IgD-negative memory B cell (primary cell): ENCODE measurements around the gene GGCT. TPM values are rescaled to one million over a fixed set of nuclear protein-coding genes. Genes with fewer than 3 reads are reported as not detected.
A peak's percentile ranks its signal among the peaks of the same experiment; 100 is the strongest.

ENCODE experiments used
- H3K27ac Mint-ChIP-seq, 3 donors: one replicate each; pipeline ENCODE4 v1.8.0; 2020 to 2022; ENCODE audit warnings: mild to moderate bottlenecking in 3 of 3, mixed read lengths in 3 of 3, moderate library complexity in 1 of 3
- H3K27me3 Mint-ChIP-seq: one replicate; pipeline ENCODE4 v1.8.0; 2021; ENCODE audit warnings: mixed read lengths
- H3K36me3 Mint-ChIP-seq: one replicate; pipeline ENCODE4 v1.8.0; 2020; ENCODE audit warnings: mild to moderate bottlenecking, mixed read lengths
- H3K4me1 Mint-ChIP-seq, 3 donors: one replicate each; pipeline ENCODE4 v1.8.0; 2020 to 2022; ENCODE audit warnings: mixed read lengths in 3 of 3, mild to moderate bottlenecking in 1 of 3
- H3K4me3 Mint-ChIP-seq, 4 donors: one replicate each; pipeline ENCODE4 v1.8.0; 2020 to 2022; ENCODE audit warnings: mild to moderate bottlenecking in 4 of 4, mixed read lengths in 4 of 4, moderate library complexity in 3 of 4
- H3K9me3 Mint-ChIP-seq, 3 donors: one replicate each; pipeline ENCODE4 v1.8.0; 2020 to 2021; ENCODE audit warnings: mixed read lengths in 3 of 3, mild to moderate bottlenecking in 1 of 3
- polyA plus RNA-seq: library from polyadenylated mRNA; unstranded; fragments of 300-500 nt; fragmentation: Illumina TruSeq; gene quantifications from one replicate; pipeline ENCODE4 v1.2.3, GENCODE V29; 2021

GGCT gene
- polyA plus RNA-seq, 1 donor from 2014 or later = 25.4 TPM

DNA sequence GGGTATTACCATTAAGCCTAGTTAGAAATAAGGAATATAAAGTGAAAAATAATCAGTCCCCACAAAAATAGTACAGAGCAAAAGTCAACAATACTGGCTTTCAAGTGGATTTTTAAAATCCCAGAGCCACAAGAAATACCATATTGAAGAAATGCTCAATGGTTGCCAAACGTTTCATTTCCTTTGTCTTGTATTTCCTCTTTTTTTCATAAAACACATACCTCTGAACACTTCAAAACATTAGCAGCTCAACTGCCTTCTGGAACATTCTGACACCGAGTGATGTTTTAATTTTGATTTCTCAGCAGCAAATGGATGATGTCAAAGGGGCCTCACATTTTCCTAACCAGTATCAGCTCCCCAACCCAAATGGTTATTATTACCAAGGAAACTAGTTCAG, 36.6 kb downstream of the GGCT start:
- peaks cover 53 to 67% (median 57%) of the 10 kb centered on the region in 3 donors for H3K4me1 Mint-ChIP-seq
- H3K9me3 Mint-ChIP-seq = no peaks in the 10 kb centered on the region
- peak overlapping the region in 2 of 4 donors; percentile 45 to 55 for H3K4me3 Mint-ChIP-seq
- no peaks in the 10 kb centered on the region for H3K27me3 Mint-ChIP-seq
- peaks cover 5% of the 10 kb centered on the region for H3K36me3 Mint-ChIP-seq
- peak overlapping the region; percentile 2 to 14 (median 3) for H3K27ac Mint-ChIP-seq

DNA sequence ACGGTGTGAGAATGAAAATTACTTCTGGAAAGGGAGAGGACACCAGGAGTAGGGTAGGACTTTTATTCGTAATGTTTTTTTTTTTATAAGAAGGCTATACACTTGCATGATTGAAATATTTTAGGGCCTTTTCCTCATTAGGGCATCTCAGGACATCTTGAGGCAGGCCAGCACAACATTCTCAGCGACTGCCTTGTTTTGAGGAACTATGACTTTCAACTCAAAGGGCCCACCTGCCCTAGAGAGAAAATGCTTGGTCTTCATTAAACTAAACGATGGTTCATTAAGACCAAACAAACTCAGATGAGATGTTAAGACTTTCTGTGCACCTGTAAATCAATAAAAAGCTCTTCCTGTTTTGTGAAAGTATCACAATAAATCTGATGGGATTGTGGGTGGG, 37.4 kb downstream of the GGCT start:
- peak overlapping the region; percentile 5 to 83 (median 40) for H3K27ac Mint-ChIP-seq
- peak overlapping the region in 2 of 4 donors; percentile 21 to 56 for H3K4me3 Mint-ChIP-seq
- peaks cover 56 to 69% (median 59%) of the 10 kb centered on the region in 3 donors for H3K4me1 Mint-ChIP-seq
- no peaks in the 10 kb centered on the region for H3K9me3 Mint-ChIP-seq
- H3K36me3 Mint-ChIP-seq = peaks cover 5% of the 10 kb centered on the region
- no peaks in the 10 kb centered on the region for H3K27me3 Mint-ChIP-seq

DNA sequence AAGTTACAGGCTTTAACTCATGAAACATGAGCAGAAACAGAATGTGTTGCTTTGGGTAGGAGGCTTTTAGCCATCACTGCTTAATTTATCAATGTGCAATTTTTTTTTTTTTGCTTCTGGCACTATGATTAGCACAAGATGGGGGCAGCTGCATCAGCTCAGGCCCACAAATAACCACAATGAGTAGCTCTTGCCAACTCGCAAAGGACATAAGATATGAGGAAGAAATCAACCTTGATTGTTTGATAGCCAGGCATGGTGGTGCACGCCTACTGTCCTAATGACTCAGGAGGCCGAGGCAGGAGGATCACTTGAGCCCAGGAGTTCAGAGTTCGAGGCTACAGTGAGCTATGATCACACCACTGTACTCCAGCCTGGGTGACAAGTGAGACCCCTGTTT, 38.4 kb downstream of the GGCT start:
- Mint-ChIP-seq H3K4me1 (peaks cover 53 to 70% (median 55%) of the 10 kb centered on the region in 3 donors), H3K36me3 (peaks cover 5% of the 10 kb centered on the region), H3K9me3 (no peaks in the 10 kb centered on the region), H3K27me3 (no peaks in the 10 kb centered on the region), H3K4me3 (no peak overlapping the region), H3K27ac (peak overlapping the region in 1 of 3 donors; percentile 68)

DNA sequence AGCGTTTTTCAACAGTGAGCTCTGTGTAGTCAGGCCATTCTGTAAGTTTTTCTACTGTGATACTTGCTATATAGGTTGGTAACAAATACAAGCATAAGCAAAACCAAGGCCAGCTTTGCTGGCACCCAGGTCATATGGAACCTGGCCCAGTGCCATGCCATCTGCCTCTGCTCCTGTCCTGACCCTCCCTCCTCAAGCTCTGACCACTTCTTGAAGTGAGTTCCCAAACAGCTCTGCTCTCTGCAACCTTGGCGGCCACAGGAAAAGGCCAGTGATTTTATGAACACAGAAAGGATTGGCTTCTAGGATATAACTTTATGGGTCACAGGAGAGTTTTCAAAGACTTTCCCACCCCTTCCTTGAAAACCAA, 38.8 kb downstream of the GGCT start:
- peaks cover 53 to 66% (median 55%) of the 10 kb centered on the region in 3 donors for H3K4me1 Mint-ChIP-seq
- peak overlapping the region in 1 of 3 donors; percentile 68 for H3K27ac Mint-ChIP-seq

DNA sequence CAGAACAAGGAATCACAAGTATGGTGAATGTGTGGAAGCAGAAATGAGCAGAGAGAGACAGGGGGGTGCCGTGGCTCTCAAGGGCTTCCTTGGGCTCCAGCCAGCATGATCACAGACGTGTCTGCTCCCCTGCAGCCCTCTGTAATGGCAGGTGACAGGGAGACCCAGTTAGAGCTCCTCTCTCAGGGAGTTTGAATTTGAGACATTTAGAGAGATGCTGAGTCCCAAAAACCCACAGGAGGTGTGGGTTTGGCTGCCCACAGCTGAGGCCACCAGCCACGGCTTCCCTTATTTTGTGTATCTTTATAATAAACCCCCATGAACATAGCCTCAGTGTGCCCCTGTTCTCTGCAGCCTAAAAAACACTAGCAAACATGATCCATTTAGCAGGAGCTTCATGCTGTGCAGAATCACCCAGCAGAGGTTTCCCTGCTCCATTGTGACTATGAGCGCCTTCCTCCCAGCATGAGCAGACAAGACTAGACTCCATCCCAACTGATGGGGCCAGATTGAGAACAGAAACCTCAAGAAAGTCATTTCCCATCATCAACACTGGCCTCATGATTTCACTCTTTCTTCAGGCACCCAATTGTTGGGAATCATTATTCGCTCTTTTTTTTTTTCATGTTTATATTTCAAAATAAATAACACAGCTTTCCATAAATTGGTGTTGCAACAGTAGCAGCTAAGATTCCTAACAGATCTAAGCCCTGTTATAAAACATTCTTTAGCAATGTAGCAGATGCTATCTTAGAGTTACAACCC, 39.4 kb downstream of the GGCT start:
- Mint-ChIP-seq H3K36me3 (peaks cover 2% of the 10 kb centered on the region), H3K27ac (no peak overlapping the region), H3K4me1 (peaks cover 54 to 60% (median 55%) of the 10 kb centered on the region in 3 donors), H3K4me3 (peak overlapping the region in 1 of 4 donors; percentile 23), H3K9me3 (no peaks in the 10 kb centered on the region), H3K27me3 (no peaks in the 10 kb centered on the region)

More for the DNA sequence above, 38.8 kb downstream of the GGCT start:
- Mint-ChIP-seq H3K9me3 (no peaks in the 10 kb centered on the region), H3K36me3 (peaks cover 2% of the 10 kb centered on the region), H3K4me3 (no peak overlapping the region), H3K27me3 (no peaks in the 10 kb centered on the region)

DNA sequence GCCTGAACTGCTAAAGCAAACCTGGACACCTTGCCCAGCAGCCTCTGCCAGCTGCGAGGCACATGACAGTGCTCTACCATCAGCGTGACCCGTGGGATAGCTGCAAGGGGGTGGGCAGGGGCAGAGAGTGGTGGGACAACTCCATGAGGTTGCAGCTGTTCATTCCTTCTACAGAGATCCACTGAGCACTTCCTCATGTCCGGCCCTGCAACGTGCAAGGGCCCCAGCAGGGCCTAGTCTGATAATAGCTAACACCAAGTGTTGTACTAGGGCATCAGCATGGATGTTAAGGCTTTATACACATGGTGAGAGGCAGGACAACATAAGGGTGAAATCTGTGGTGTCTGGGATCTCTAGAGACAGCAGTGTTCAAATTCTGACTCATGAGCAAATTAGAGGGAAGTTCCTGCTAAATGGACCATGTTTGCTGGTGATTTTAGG, 40.4 kb downstream of the GGCT start:
- H3K4me1 Mint-ChIP-seq = peaks cover 52 to 59% (median 55%) of the 10 kb centered on the region in 3 donors
- H3K27ac Mint-ChIP-seq = no peak overlapping the region
- peaks cover under 1% of the 10 kb centered on the region for H3K36me3 Mint-ChIP-seq
- H3K9me3 Mint-ChIP-seq = no peaks in the 10 kb centered on the region
- H3K27me3 Mint-ChIP-seq = no peaks in the 10 kb centered on the region
- H3K4me3 Mint-ChIP-seq = peak overlapping the region in 3 of 4 donors; percentile 41 to 75 (median 69)

DNA sequence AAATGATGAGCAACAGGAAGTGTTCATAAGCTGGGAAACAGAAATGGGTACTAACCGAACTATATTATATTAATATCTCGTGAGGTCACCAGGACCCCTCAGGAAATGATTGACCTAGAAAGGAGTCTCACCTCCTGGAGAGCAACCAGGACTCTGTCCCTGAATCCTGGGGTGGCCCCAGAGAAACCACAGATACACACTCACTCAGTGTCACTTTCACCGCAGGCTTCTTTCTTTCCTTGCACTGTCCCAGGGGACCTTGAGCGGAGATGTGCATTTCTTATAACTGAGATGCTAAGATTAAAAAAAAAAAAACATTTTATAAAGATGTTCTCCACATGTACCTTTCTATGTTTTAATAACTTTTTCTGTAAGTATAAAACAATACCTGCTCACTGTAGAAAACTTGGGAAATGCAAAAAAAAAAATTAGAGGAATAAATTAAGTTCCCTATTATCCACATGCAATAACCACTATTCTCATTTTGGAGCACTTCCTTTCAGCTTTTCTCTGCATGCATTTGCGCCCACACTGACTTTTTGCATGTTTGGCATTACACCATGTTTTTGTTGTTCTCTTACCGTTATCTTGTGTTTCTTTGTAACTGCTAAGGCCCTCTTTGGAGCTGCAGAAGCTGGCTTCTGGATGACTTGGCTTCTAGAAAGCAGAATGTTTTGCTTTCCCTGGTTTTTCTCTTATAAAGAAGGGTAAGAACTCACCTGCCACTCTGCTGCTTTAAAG, 41.1 kb downstream of the GGCT start:
- no peaks in the 10 kb centered on the region for H3K9me3 Mint-ChIP-seq
- peak overlapping the region in 1 of 3 donors; percentile 36 for H3K27ac Mint-ChIP-seq

DNA sequence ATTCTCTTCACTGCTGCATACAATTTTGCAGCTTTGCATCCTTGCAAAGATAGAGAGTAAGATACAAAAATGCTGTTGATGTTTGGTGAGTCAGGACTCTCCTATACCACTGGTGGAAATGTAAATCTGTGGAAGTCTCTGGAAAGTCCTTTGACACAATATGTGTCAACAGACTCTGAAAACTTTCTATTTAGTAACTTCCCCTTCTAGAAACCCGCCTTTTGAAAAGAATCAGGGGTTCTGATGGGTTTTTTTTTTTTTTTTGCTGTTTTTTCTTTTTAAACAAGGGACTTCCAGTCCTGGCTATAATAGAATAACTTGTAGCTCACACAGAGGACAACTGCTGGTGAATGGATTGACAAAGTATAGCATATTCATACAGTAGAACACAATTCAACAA, 42.5 kb downstream of the GGCT start:
- H3K27me3 Mint-ChIP-seq = no peaks in the 10 kb centered on the region
- H3K4me3 Mint-ChIP-seq = peak overlapping the region in 1 of 4 donors; percentile 41
- peak overlapping the region in 1 of 3 donors; percentile 50 for H3K27ac Mint-ChIP-seq
- H3K36me3 Mint-ChIP-seq = no peaks in the 10 kb centered on the region
- H3K4me1 Mint-ChIP-seq = peaks cover 37 to 48% (median 38%) of the 10 kb centered on the region in 3 donors
- no peaks in the 10 kb centered on the region for H3K9me3 Mint-ChIP-seq

More for the DNA sequence above, 41.1 kb downstream of the GGCT start:
- peak overlapping the region in 3 of 4 donors; percentile 41 to 75 (median 58) for H3K4me3 Mint-ChIP-seq
- H3K4me1 Mint-ChIP-seq = peaks cover 48 to 59% (median 51%) of the 10 kb centered on the region in 3 donors
- no peaks in the 10 kb centered on the region for H3K36me3 Mint-ChIP-seq
- no peaks in the 10 kb centered on the region for H3K27me3 Mint-ChIP-seq

DNA sequence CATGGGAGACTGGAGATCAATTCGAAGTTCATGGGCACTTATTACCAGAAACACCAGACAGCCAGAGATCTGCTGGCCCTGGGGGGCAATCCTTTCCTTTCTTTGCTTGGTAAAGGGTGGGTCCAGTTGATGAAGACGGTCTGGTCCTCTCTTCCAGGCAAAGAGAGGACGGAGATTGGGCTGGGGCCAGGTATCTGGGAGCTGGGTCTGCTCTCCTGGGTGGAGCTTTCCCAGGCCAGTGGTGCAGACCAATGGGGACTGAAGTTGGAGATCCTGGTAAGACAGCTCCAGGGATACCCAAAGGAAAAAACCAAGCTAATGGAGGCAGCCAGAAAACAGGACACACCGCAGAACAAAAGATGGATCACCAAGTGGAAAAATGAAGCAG, 44.4 kb downstream of the GGCT start:
- no peaks in the 10 kb centered on the region for H3K9me3 Mint-ChIP-seq
- no peaks in the 10 kb centered on the region for H3K36me3 Mint-ChIP-seq
- H3K27ac Mint-ChIP-seq = no peak overlapping the region
- peaks cover 27 to 30% (median 28%) of the 10 kb centered on the region in 3 donors for H3K4me1 Mint-ChIP-seq
- no peaks in the 10 kb centered on the region for H3K27me3 Mint-ChIP-seq
- H3K4me3 Mint-ChIP-seq = no peak overlapping the region

DNA sequence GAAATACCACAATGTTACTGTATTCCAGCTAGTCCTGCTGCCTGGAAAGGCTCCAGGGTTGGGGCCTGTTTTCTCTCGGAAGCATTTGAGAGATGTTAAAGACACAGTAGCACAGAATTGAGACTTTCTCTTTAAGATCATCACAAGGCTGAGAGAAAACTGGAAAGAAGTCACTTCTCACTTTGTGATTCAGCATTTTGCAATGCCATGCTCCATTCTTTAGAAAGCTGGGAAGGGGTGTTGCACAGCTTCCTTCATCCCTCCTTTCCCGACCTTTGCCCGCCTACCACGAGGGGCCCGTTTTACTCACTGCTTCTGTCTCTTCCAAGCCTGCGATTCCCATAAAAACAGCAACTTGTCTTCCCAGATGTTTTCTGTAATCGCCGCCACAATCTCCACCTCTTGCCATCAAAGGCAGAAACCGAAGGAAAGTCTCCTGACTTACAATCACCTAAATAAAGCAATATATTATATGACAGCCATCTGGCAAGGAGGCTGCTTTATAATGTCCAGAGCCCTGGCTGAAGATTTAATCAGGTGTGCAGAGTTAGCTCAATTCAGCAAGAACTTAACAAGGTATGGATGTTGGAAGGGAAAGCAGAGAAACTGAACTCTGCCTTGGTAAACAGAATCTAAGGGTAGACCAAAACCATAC, 44.9 kb downstream of the GGCT start:
- no peaks in the 10 kb centered on the region for H3K27me3 Mint-ChIP-seq
- H3K4me3 Mint-ChIP-seq = no peak overlapping the region
- H3K9me3 Mint-ChIP-seq = no peaks in the 10 kb centered on the region
- no peaks in the 10 kb centered on the region for H3K36me3 Mint-ChIP-seq
- peaks cover 22 to 28% (median 24%) of the 10 kb centered on the region in 3 donors for H3K4me1 Mint-ChIP-seq
- H3K27ac Mint-ChIP-seq = no peak overlapping the region

DNA sequence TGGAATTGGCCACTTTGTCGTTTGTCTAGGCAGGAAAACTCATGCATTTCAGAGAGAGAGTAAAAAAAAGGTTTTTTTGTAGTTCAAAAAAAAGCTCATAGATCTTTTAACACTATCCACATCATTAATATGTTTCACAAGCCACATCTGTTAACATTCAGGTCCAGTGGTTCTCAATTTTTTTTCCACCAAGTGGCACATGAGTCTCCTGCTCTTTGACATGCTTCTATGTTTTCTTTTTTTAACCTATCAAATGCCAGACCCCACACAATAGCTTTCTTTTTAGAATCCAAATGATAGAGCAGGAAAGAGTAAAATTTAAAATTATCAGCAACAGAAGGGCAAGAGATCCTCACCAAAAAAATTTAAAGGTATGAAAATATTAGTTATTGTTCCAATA, 46.3 kb downstream of the GGCT start:
- Mint-ChIP-seq H3K4me1 (peaks cover 11 to 14% (median 11%) of the 10 kb centered on the region in 3 donors), H3K27ac (no peak overlapping the region), H3K4me3 (no peak overlapping the region), H3K36me3 (no peaks in the 10 kb centered on the region), H3K27me3 (no peaks in the 10 kb centered on the region), H3K9me3 (no peaks in the 10 kb centered on the region)

DNA sequence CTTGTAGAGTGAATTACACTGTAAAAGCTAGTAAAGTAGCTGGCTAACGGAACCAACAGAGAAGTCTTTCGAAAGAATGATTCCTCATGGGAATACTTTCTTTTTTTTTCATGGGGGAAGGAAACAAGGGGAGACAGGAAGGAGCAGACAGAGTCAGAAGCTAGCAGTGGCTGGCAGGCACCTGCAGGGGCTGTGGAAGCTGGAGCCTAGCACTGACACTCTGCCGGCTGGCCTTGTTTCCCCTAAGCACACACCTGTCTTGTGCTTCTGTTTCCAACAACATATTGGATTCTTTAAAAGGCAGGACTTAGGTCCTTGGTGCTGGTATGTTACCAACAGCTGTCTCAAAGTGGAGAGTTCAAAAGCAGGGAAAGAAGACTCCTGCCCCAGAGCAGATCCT, 50.7 kb downstream of the GGCT start:
- Mint-ChIP-seq H3K36me3 (no peaks in the 10 kb centered on the region), H3K9me3 (no peaks in the 10 kb centered on the region), H3K27ac (peak overlapping the region in 1 of 3 donors; percentile 16), H3K4me3 (no peak overlapping the region), H3K4me1 (peaks cover 0 to 2% (median 0%) of the 10 kb centered on the region in 3 donors), H3K27me3 (no peaks in the 10 kb centered on the region)

DNA sequence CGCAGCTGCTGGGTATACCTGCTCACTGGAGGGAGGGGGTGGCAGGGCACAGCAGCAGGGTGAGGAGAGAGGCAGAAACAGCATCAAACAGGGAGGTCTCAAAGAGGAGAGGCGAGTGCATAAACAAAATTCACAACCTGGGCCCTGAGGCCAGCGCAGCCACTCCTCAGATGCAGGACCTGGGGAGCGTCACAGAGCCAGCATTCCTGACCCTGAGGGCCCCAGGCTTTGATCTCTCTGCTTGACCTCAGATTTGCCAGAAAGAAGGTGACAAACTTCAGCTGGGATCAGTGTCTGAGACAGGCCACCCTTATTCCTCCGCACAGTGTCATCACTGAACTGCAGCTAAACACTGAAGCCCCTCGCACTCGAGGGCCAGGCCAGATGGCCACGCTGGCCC, 51.6 kb downstream of the GGCT start:
- H3K4me1 Mint-ChIP-seq = peaks cover 0 to 2% (median 0%) of the 10 kb centered on the region in 3 donors
- H3K9me3 Mint-ChIP-seq = no peaks in the 10 kb centered on the region
- H3K36me3 Mint-ChIP-seq = no peaks in the 10 kb centered on the region
- no peak overlapping the region for H3K27ac Mint-ChIP-seq
- no peak overlapping the region for H3K4me3 Mint-ChIP-seq
- no peaks in the 10 kb centered on the region for H3K27me3 Mint-ChIP-seq

DNA sequence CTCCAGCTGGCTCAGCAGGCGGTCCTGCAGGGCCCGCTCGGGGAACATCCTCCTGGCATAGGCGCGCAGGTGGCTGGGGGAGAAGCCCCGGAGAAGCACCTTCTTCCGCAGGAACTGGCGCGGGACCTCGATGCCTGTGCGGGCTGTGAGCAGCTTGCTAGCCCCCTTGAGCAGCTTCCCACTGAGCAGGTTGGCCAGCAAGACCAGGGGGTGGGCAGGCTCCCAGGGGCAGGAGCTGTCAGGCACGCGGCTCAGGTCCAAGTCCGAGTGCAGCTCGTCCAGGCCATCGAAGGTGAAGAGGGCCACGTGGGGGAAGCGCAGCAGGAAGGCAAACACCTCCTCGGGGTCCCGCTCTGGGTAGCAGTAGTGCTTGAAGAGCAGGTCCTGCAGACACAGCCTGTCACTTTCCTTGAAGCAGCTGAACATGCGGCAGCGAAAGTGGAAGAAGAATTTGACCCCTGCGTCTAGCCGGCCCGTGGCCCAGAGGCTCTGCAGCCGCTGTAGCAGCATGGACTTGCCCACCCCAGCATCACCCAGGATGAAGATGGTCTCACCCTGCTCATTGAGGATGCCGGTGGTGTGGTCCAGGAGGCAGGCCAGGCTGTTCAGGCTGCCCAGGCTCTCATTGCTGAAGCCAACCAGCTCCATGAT, 52.2 kb downstream of the GGCT start:
- Mint-ChIP-seq H3K27me3 (no peaks in the 10 kb centered on the region), H3K4me1 (peaks cover 0 to 2% (median 0%) of the 10 kb centered on the region in 3 donors), H3K9me3 (no peaks in the 10 kb centered on the region), H3K27ac (no peak overlapping the region), H3K4me3 (no peak overlapping the region), H3K36me3 (no peaks in the 10 kb centered on the region)
